GM21786 (cell line): Measurements from ENCODE around the gene FRMD4A.

Source experiments
- ATAC-seq: cut with Tn5 transposase; IDR thresholded peaks from one replicate; pipeline ENCODE4 v1.9.1; 2021; ENCODE audit not compliant: unreplicated experiment

FRMD4A gene

GRCh38 chr10:14340051-14340744 is 9.5 kb upstream of the FRMD4A start:
- ATAC-seq, result no peak

- no peak for ATAC-seq
Observed at GRCh38 chr10:14336736-14337135, 6.0 kb upstream of the FRMD4A start.

GRCh38 chr10:14334771-14335170 is 4.0 kb upstream of the FRMD4A start:
- ATAC-seq, result no peak

- no peak for ATAC-seq
Observed at GRCh38 chr10:14333606-14334005, 2.9 kb upstream of the FRMD4A start.

GRCh38 chr10:14332903-14333302 is 2.2 kb upstream of the FRMD4A start:
- ATAC-seq, result no peak

GRCh38 chr10:14329746-14330173 is 964 bp downstream of the FRMD4A start:
- ATAC-seq, result no peak

- no peak for ATAC-seq
Observed at GRCh38 chr10:14328881-14329672, 1.6 kb downstream of the FRMD4A start.

- no peak for ATAC-seq
Observed at GRCh38 chr10:14327527-14327926, 3.2 kb downstream of the FRMD4A start.

GRCh38 chr10:14326581-14326980 is 4.1 kb downstream of the FRMD4A start:
- no peak for ATAC-seq

GRCh38 chr10:14325325-14325955 is 5.3 kb downstream of the FRMD4A start:
- ATAC-seq, result no peak

GRCh38 chr10:14322526-14323188 is 8.1 kb downstream of the FRMD4A start:
- no peak for ATAC-seq

- ATAC-seq, result no peak
Observed at GRCh38 chr10:14318007-14318406, 12.7 kb downstream of the FRMD4A start.

- no peak for ATAC-seq
Observed at GRCh38 chr10:14312014-14312413, 18.7 kb downstream of the FRMD4A start.

- no peak for ATAC-seq
Observed at GRCh38 chr10:14311206-14311957, 19.3 kb downstream of the FRMD4A start.

- ATAC-seq, result no peak
Observed at GRCh38 chr10:14309593-14309992, 21.1 kb downstream of the FRMD4A start.

- no peak for ATAC-seq
Observed at GRCh38 chr10:14306190-14306589, 24.5 kb downstream of the FRMD4A start.

GRCh38 chr10:14304046-14304445 is 26.7 kb downstream of the FRMD4A start:
- no peak for ATAC-seq

- no peak for ATAC-seq
Observed at GRCh38 chr10:14302035-14302434, 28.7 kb downstream of the FRMD4A start.

GRCh38 chr10:14299556-14299955 is 31.2 kb downstream of the FRMD4A start:
- ATAC-seq, result no peak

GRCh38 chr10:14296065-14296709 is 34.5 kb downstream of the FRMD4A start:
- ATAC-seq, result no peak
